Astrocyte of the spinal cord (primary cell): ENCODE results near the gene PRDM16.

Experiments used
- DNase-seq: peaks from one replicate; pipeline ENCODE4 v3.0.0; 2011; ENCODE audit warnings: low read depth, low spot score
- H3K4me3 ChIP-seq: 2 replicates; pipeline ENCODE4 v1.5.1; 2011; ENCODE audit warnings: low read depth, mild to moderate bottlenecking, low read length, moderate library complexity
- CTCF ChIP-seq: IDR thresholded peaks from 2 replicates; pipeline ENCODE4 v1.5.1; 2012; ENCODE audit warnings: low read depth, mild to moderate bottlenecking, low read length, inconsistent platforms
- in situ Hi-C: cut with HindIII; loops from 2 replicates; pipeline ENCODE4 v1.10.0; 2017; ENCODE audit warnings: low sequenced_read_pairs

PRDM16 gene

DNA sequence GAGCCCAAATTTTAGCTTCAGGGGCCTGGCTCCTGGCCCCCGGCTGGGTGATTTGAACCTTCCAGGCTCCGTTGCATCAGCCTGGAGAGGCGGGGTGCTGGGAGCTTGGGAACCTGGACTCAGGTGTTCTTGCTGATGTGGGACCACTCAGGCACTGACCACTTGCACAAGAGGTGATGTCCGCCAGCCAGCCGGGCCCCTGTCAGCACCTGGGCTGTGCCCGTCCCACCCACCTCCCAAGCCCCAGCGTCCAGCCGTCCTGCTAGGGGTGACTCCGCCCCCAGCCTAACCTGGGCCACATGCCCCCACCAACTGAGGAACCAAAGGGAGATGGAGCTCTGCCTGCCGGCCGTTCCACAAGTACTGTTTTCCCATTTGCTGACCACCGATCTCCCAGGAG lies 338.0 kb downstream of the PRDM16 start:
- DNase-seq, result no peak
- in situ Hi-C loops, result loop anchor here (25.0 kb wide), 1 partner anchor 345 kb away; the partner anchor contains the start of gene PRDM16
- H3K4me3 ChIP-seq, result no peak overlapping the region
- no peak for TF ChIP-seq CTCF

GRCh38 chr1:3408751-3409266 lies 339.8 kb downstream of the PRDM16 start:
- no peak for TF ChIP-seq CTCF
- H3K4me3 ChIP-seq, result no peak overlapping the region
- DNase-seq, result no peak
- in situ Hi-C loops, result loop anchor here (25.0 kb wide), 1 partner anchor 347 kb away; the partner anchor contains the start of gene PRDM16

DNA sequence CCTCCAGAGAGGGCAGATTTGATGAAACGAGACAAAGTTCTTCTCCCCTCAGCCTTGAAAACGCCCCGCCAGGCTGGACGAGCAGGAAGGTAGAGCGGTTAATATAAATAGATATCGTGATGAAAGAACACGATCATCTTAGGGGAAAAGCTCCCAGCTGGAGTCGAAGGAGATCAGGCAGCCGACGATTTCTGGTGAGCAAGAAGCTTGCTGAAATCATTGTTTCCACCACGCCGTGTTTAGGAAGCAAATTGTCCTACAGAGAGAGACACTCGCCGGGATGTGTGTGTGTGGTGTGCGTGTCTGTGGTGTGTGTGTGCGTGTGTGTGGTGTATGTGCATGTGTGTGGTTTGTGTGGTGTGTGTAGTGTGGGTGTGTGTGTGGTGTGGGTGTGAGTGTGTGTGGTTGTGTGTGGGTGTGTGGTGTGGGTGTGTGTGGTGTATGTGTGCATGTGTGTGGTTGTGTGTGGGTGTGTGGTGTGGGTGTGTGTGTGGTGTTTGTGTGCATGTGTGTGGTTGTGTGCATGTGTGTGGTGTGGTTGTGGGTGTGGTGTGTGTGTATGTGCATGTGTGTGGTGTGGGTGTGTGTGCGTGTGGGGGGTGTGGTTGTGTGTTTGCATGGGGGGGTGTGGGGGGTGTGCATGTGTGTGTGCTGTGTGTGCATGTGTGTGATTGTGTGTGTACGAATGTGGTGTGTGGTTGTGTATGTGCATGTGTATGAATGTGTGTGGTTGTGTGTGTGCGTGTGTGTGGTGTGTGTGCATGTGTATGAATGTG lies 340.6 kb downstream of the PRDM16 start:
- TF ChIP-seq CTCF, result no peak

DNA sequence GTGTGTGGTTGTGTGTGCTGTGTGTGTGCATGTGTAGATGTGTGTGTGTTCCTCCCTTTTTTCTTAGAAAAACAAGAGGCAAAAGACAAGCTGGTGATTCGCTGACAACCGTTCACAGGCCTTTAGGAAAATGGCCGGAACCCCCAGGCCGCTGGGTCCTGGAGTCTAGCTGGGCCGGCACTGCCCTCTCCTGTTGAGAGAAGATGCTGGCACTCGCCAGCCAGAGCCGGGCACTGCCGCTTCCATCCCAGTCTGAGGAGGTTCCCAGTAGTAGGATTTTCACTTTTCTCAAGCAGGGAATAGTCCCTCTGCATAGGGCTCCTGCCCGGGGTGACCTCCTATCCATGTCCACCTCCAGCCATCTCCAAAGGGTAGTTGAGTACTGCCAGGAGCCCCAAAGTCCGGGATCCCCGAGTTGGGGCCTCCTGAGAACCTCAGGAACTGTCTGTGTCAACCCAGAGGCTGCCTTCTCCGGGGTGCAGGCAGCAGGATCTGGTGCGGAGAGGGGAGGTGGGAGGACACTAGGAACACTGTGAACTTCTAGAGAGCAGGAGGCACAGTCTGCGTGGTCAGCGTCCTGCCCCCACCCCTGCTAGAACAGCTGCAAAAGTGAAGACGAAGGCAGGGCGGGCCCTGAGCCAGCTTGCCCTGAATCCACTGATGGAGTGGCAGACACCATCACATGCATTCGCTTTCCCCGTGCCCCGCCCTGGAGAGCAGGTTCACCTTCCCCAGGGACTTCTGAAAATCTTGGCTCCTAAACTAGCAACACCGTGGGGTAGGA lies 341.3 kb downstream of the PRDM16 start:
- H3K4me3 ChIP-seq, result no peak overlapping the region
- in situ Hi-C loops, result loop anchor here (25.0 kb wide), 1 partner anchor 348 kb away; the partner anchor contains the start of gene PRDM16
- peak; percentile 70 for DNase-seq
- TF ChIP-seq CTCF, result peak; percentile 84

More for the DNA sequence above, 340.6 kb downstream of the PRDM16 start:
- H3K4me3 ChIP-seq, result no peak overlapping the region
- in situ Hi-C loops, result loop anchor here (25.0 kb wide), 1 partner anchor 347 kb away; the partner anchor contains the start of gene PRDM16
- no peak for DNase-seq

DNA sequence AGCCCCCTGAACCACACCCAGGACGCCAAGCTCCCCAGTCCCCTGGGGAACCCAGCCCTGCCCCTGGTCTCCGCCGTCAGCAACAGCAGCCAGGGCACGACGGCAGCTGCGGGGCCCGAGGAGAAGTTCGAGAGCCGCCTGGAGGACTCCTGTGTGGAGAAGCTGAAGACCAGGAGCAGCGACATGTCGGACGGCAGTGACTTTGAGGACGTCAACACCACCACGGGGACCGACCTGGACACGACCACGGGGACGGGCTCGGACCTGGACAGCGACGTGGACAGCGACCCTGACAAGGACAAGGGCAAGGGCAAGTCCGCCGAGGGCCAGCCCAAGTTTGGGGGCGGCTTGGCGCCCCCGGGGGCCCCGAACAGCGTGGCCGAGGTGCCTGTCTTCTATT lies 342.8 kb downstream of the PRDM16 start:
- no peak for DNase-seq
- no peak overlapping the region for H3K4me3 ChIP-seq
- TF ChIP-seq CTCF, result no peak
- in situ Hi-C loops, result loop anchor here (25.0 kb wide), 1 partner anchor 350 kb away; the partner anchor contains the start of gene PRDM16

GRCh38 chr1:3412376-3412775 lies 343.4 kb downstream of the PRDM16 start:
- TF ChIP-seq CTCF, result no peak
- DNase-seq, result no peak
- H3K4me3 ChIP-seq, result no peak overlapping the region
- in situ Hi-C loops, result loop anchor here (25.0 kb wide), 1 partner anchor 350 kb away; the partner anchor contains the start of gene PRDM16
